ENCODE measurements around the gene MPRIP. TPM values are rescaled to one million over a fixed set of nuclear protein-coding genes. Genes with fewer than 3 reads are reported as not detected.
A peak's percentile ranks its signal among the peaks of the same experiment; 100 is the strongest.

Gene MPRIP
- total RNA-seq, 1 donor from 2014 or later = 392 TPM

DNA sequence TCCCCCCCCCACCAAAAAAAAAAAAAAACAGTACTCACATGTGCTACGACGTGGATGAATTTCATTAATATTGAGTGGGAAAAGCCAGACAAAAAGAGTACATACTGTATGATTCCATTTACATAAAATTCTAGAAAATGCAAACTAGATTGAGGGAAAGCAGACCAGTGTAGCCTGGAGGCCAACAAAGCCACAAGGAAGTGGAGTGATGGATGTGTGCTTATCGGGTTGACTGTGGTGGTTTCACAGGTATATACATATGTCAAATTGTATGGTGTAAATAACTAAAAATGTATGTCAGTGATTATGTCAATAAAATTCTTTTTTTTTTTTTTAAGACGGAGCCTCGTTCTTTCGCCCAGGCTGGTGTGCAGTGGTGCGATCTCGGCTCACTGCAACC is 165.7 kb downstream of the MPRIP start:
- Mint-ChIP-seq H3K27me3 (ENCODE audit: unreplicated experiment) (peaks cover 2% of the 10 kb centered on the region), H3K4me3 (ENCODE audit: unreplicated experiment) (no peak overlapping the region), H3K36me3 (ENCODE audit: low read depth, unreplicated experiment) (peaks cover 4% of the 10 kb centered on the region), H3K9me3 (ENCODE audit: unreplicated experiment) (no peaks in the 10 kb centered on the region), H3K27ac (ENCODE audit: unreplicated experiment) (no peak overlapping the region), H3K4me1 (ENCODE audit: unreplicated experiment) (peaks cover 8% of the 10 kb centered on the region)
- DNase-seq (ENCODE audit: low spot score) = no peak
- TF ChIP-seq, protein P1, sequence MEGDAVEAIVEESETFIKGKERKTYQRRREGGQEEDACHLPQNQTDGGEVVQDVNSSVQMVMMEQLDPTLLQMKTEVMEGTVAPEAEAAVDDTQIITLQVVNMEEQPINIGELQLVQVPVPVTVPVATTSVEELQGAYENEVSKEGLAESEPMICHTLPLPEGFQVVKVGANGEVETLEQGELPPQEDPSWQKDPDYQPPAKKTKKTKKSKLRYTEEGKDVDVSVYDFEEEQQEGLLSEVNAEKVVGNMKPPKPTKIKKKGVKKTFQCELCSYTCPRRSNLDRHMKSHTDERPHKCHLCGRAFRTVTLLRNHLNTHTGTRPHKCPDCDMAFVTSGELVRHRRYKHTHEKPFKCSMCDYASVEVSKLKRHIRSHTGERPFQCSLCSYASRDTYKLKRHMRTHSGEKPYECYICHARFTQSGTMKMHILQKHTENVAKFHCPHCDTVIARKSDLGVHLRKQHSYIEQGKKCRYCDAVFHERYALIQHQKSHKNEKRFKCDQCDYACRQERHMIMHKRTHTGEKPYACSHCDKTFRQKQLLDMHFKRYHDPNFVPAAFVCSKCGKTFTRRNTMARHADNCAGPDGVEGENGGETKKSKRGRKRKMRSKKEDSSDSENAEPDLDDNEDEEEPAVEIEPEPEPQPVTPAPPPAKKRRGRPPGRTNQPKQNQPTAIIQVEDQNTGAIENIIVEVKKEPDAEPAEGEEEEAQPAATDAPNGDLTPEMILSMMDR (IDR thresholded peaks at IDR 0.05; ENCODE audit: unreplicated experiment) = no peak

- Mint-ChIP-seq H3K27ac (ENCODE audit: unreplicated experiment) (no peak overlapping the region), H3K36me3 (ENCODE audit: low read depth, unreplicated experiment) (peaks cover 33% of the 10 kb centered on the region), H3K9me3 (ENCODE audit: unreplicated experiment) (no peaks in the 10 kb centered on the region), H3K4me3 (ENCODE audit: unreplicated experiment) (peak overlapping the region; percentile 12), H3K27me3 (ENCODE audit: unreplicated experiment) (peaks cover 4% of the 10 kb centered on the region), H3K4me1 (ENCODE audit: unreplicated experiment) (no peaks in the 10 kb centered on the region)
- TF ChIP-seq, protein P1 (IDR thresholded peaks at IDR 0.05; ENCODE audit: unreplicated experiment) = no peak
- no peak for DNase-seq (ENCODE audit: low spot score)
Measured at GRCh38 chr17:17213775-17214174, 171.5 kb downstream of the MPRIP start.

GRCh38 chr17:17214646-17215436 is 172.6 kb downstream of the MPRIP start:
- Mint-ChIP-seq H3K9me3 (ENCODE audit: unreplicated experiment) (no peaks in the 10 kb centered on the region), H3K27ac (ENCODE audit: unreplicated experiment) (no peak overlapping the region), H3K4me1 (ENCODE audit: unreplicated experiment) (no peaks in the 10 kb centered on the region), H3K4me3 (ENCODE audit: unreplicated experiment) (no peak overlapping the region), H3K36me3 (ENCODE audit: low read depth, unreplicated experiment) (peaks cover 33% of the 10 kb centered on the region), H3K27me3 (ENCODE audit: unreplicated experiment) (peaks cover 4% of the 10 kb centered on the region)
- TF ChIP-seq, protein P1 (IDR thresholded peaks at IDR 0.05; ENCODE audit: unreplicated experiment) = no peak
- no peak for DNase-seq (ENCODE audit: low spot score)

GRCh38 chr17:17215575-17215974 is 173.3 kb downstream of the MPRIP start:
- TF ChIP-seq, protein P1 (IDR thresholded peaks at IDR 0.05; ENCODE audit: unreplicated experiment) = no peak
- Mint-ChIP-seq H3K4me3 (ENCODE audit: unreplicated experiment) (peak overlapping the region; percentile 37), H3K4me1 (ENCODE audit: unreplicated experiment) (no peaks in the 10 kb centered on the region), H3K36me3 (ENCODE audit: low read depth, unreplicated experiment) (peaks cover 37% of the 10 kb centered on the region), H3K27ac (ENCODE audit: unreplicated experiment) (no peak overlapping the region), H3K9me3 (ENCODE audit: unreplicated experiment) (no peaks in the 10 kb centered on the region), H3K27me3 (ENCODE audit: unreplicated experiment) (peaks cover 6% of the 10 kb centered on the region)
- DNase-seq (ENCODE audit: low spot score) = no peak

- TF ChIP-seq, protein P1 (IDR thresholded peaks at IDR 0.05; ENCODE audit: unreplicated experiment) = no peak
- H3K9me3 Mint-ChIP-seq (ENCODE audit: unreplicated experiment) = no peaks in the 10 kb centered on the region
- H3K36me3 Mint-ChIP-seq (ENCODE audit: low read depth, unreplicated experiment) = peaks cover 42% of the 10 kb centered on the region
- no peak overlapping the region for H3K4me3 Mint-ChIP-seq (ENCODE audit: unreplicated experiment)
- H3K4me1 Mint-ChIP-seq (ENCODE audit: unreplicated experiment) = no peaks in the 10 kb centered on the region
- H3K27me3 Mint-ChIP-seq (ENCODE audit: unreplicated experiment) = peaks cover 6% of the 10 kb centered on the region
- no peak for DNase-seq (ENCODE audit: low spot score)
- no peak overlapping the region for H3K27ac Mint-ChIP-seq (ENCODE audit: unreplicated experiment)
Measured at GRCh38 chr17:17216236-17216635, 174.0 kb downstream of the MPRIP start.
